BLaER1 treated with 17β-estradiol and CSF1 and Interleukin-3, amounts not matched to agents 10 nM and 100 nM (cell line): ENCODE data around the gene RPS28.
"Not testable (repeated sequence)": the region's sequence is repeated elsewhere in the genome, so short reads cannot be mapped to it uniquely, and the experiment has no call there.

Experiments used
- H3K27ac ChIP-seq, 11 experiments: shearing (Covaris generic); formaldehyde crosslinking; 2 replicates each; pipeline ENCODE4 v1.8.1; 2022
- H3K27me3 ChIP-seq, 11 experiments: shearing (Covaris generic); formaldehyde crosslinking; 2 replicates each; pipeline ENCODE4 v1.8.1; 2022
- H3K36me3 ChIP-seq, 11 experiments: shearing (Covaris generic); formaldehyde crosslinking; 2 replicates each; pipeline ENCODE4 v1.8.1; 2022
- H3K4me1 ChIP-seq, 10 experiments: shearing (Covaris generic); formaldehyde crosslinking; 2 replicates each; pipeline ENCODE4 v1.8.1; 2022
- H3K4me2 ChIP-seq, 11 experiments: shearing (Covaris generic); formaldehyde crosslinking; 2 replicates each; pipeline ENCODE4 v1.8.1; 2022
- H3K4me3 ChIP-seq, 10 experiments: shearing (Covaris generic); formaldehyde crosslinking; 2 replicates each; pipeline ENCODE4 v1.8.1; 2022
- H3K9ac ChIP-seq, 11 experiments: shearing (Covaris generic); formaldehyde crosslinking; 2 replicates each; pipeline ENCODE4 v1.8.1; 2022
- H3K9me3 ChIP-seq, 11 experiments: shearing (Covaris generic); formaldehyde crosslinking; replicated peaks in 1 of 11; 2 replicates each; pipeline ENCODE4 v1.8.1; 2022
- H4K20me1 ChIP-seq, 11 experiments: shearing (Covaris generic); formaldehyde crosslinking; 2 replicates each; pipeline ENCODE4 v1.8.1; 2022
- Cebpa-rat ChIP-seq, 11 experiments: shearing (Covaris generic); IDR thresholded peaks; 2 replicates each; pipeline ENCODE4 v1.8.1; 2022

Gene RPS28

GRCh38 chr19:8342684-8343482 lies 21.6 kb downstream of the RPS28 start, which contains the start of gene KANK3:
KANK3 (minus strand) TSS chr19:8343262; CDS start chr19:8337828, 5,434 bp downstream.
- Histone ChIP-seq H3K4me2 (peak within 1 kb of the TSS; percentile 85 to 99 (median 97)), H3K27me3 (peaks cover 0 to 23% (median 4%) of the 10 kb centered on the region in 11 experiments; a peak in 10 of 22 replicates), H3K4me3 (peak within 1 kb of the TSS; percentile 58 to 81 (median 70))

DNA sequence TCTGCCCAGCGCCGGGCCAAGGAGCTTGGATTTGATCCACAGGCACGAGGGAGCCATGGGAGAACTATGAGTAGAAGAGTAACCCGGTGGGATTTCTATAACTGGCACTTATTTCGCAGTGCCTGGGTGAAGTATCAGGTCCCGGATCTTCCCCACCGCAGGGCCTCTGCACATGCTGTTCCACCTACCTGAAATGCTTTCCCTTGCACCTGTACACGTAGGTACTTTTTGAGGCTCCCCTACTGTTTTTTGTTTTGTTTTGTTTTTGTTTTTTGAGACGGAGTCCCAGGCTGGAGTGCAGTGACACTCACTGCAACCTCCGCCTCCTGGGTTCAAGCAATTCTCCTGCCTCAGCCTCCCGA lies 22.2 kb downstream of the RPS28 start:
- Histone ChIP-seq H3K4me1 (peaks cover 7 to 62% (median 41%) of the 10 kb centered on the region in 10 experiments), H3K36me3 (no peaks in the 10 kb centered on the region), H3K4me3 (peak overlapping the region in 6 of 10 experiments; percentile 58 to 81 (median 69); a peak in 9 of 20 replicates), H3K4me2 (peak overlapping the region; percentile 50 to 99 (median 96); a peak in 21 of 22 replicates), H3K27me3 (peaks cover 0 to 23% (median 4%) of the 10 kb centered on the region in 11 experiments; a peak in 10 of 22 replicates), H3K27ac (no peak overlapping the region), H3K9me3 (no peaks in the 10 kb centered on the region), H3K9ac (peak overlapping the region in 3 of 11 experiments; percentile 77 to 89 (median 79); a peak in 3 of 22 replicates), H4K20me1 (peaks cover 0 to 7% (median 0%) of the 10 kb centered on the region in 11 experiments; a peak in 1 of 22 replicates)
- no peak for TF ChIP-seq Cebpa-rat (IDR thresholded peaks at IDR 0.05)

More at GRCh38 chr19:8342684-8343482, 21.6 kb downstream of the RPS28 start, which contains the start of gene KANK3:
- no peaks in the 10 kb centered on the region for H3K9me3 ChIP-seq
- peaks cover 0 to 7% (median 0%) of the 10 kb centered on the region in 11 experiments; a peak in 1 of 22 replicates for H4K20me1 ChIP-seq
- peak within 1 kb of the TSS in 10 of 11 experiments; percentile 63 to 95 (median 78); a peak in 20 of 22 replicates for H3K27ac ChIP-seq
- no peak for TF ChIP-seq Cebpa-rat (IDR thresholded peaks at IDR 0.05)
- peak within 1 kb of the TSS; percentile 65 to 89 (median 78); a peak in 21 of 22 replicates for H3K9ac ChIP-seq
- H3K36me3 ChIP-seq, result no peaks in the 10 kb centered on the region
- H3K4me1 ChIP-seq, result peaks cover 7 to 60% (median 40%) of the 10 kb centered on the region in 10 experiments

DNA sequence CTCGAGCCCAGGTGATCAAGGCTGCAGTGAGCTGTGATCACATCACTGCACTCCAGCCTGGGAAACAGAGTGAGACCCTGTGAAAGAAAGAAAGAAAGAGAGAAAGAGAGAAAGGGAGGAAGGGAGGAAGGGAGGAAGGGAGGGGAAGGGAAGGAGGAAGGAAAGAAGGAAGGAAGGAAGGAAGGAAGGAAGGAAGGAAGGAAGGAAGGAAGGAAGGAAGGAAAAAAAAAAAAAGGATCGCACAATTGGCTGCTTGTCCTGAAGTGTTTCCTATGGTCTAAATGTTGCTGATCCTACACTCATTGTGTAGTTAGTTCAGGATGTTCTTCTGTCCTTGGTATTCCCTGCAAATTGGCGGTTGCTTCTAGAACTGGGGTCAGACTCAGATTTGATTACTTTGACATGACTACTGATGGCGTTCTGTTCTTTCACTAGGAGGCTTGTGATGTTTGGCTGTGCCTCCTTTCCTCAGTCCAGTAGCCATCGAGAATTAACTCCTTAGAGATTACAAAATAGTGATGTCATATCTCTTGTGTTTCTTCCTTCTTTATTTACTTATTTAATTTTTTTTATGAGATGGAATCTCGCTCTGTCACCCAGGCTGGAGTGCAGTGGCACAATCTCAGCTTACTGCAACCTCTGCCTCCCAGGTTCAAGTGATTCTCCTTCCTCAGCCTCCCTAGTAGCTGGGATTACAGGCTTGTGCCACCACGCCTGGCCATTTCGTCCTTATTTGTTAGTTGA lies 28.5 kb downstream of the RPS28 start:
- not testable (repeated sequence) for H3K9me3 ChIP-seq, H3K27ac ChIP-seq, H3K27me3 ChIP-seq, H3K4me3 ChIP-seq, H4K20me1 ChIP-seq, H3K9ac ChIP-seq, H3K36me3 ChIP-seq
- Histone ChIP-seq H3K4me2 (peak overlapping the region in 7 of 11 experiments; percentile 15 to 63 (median 26); a peak in 11 of 22 replicates), H3K4me1 (peaks cover 17 to 46% (median 33%) of the 10 kb centered on the region in 10 experiments)

- peak overlapping the region in 10 of 11 experiments; percentile 1 to 41 (median 22); a peak in 10 of 22 replicates for H3K4me2 ChIP-seq
- H3K9me3 ChIP-seq, result peaks cover 0 to 8% (median 0%) of the 10 kb centered on the region in 11 experiments; a peak in 5 of 22 replicates
- H3K36me3 ChIP-seq, result no peaks in the 10 kb centered on the region
- H3K9ac ChIP-seq, result no peak overlapping the region
- H3K27me3 ChIP-seq, result peaks cover 0 to 3% (median 0%) of the 10 kb centered on the region in 11 experiments; a peak in 3 of 22 replicates
- TF ChIP-seq Cebpa-rat (IDR thresholded peaks at IDR 0.05), result no peak
- H3K4me3 ChIP-seq, result no peak overlapping the region
- H3K4me1 ChIP-seq, result peaks cover 21 to 54% (median 39%) of the 10 kb centered on the region in 10 experiments
- H4K20me1 ChIP-seq, result no peaks in the 10 kb centered on the region
- H3K27ac ChIP-seq, result no peak overlapping the region
These were observed 31.0 kb downstream of the RPS28 start for GRCh38 chr19:8352134-8352827.

DNA sequence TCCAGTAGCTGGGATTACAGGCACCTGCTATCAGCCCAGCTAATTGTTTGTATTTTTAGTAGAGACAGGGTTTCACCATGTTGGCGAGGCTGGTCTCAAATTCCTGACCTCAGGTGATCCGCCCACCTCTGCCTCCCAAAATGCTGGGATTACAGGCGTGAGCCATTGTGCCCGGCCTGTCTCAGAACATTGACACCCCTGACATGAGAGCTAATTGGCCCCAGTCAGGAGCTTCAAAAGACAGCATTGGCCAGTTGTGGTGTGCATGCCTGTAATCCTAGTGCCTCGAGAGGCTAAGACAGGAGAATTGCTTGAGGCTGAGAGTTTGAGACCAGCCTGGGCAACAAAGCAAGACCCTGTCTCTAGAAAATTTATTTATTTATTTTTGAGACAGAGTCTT lies 31.5 kb downstream of the RPS28 start:
- not testable (repeated sequence) for H3K9me3 ChIP-seq, H3K4me3 ChIP-seq, H3K27ac ChIP-seq, H4K20me1 ChIP-seq, H3K9ac ChIP-seq, H3K27me3 ChIP-seq, H3K36me3 ChIP-seq
- Histone ChIP-seq H3K4me2 (peak overlapping the region in 6 of 11 experiments; percentile 3 to 57 (median 32); a peak in 7 of 22 replicates), H3K4me1 (peaks cover 16 to 51% (median 35%) of the 10 kb centered on the region in 10 experiments)

- peaks cover 0 to 44% (median 23%) of the 10 kb centered on the region in 10 experiments; a peak in 17 of 20 replicates for H3K4me1 ChIP-seq
- H3K27ac ChIP-seq, result no peak overlapping the region
- TF ChIP-seq Cebpa-rat (IDR thresholded peaks at IDR 0.05), result no peak
- no peaks in the 10 kb centered on the region for H4K20me1 ChIP-seq
- H3K4me2 ChIP-seq, result peak overlapping the region in 6 of 11 experiments; percentile 11 to 70 (median 48); a peak in 11 of 22 replicates
- no peaks in the 10 kb centered on the region for H3K36me3 ChIP-seq
- H3K27me3 ChIP-seq, result peaks cover 0 to 3% (median 0%) of the 10 kb centered on the region in 11 experiments; a peak in 3 of 22 replicates
- H3K9ac ChIP-seq, result 0 out of 22 replicates have a peak overlapping the region, but pooled peaks of 3 of the 11 experiments have one; percentile 2 to 16 (median 13)
- H3K9me3 ChIP-seq, result peaks cover 0 to 8% (median 0%) of the 10 kb centered on the region in 11 experiments; a peak in 5 of 22 replicates
- H3K4me3 ChIP-seq, result no peak overlapping the region
These were observed 34.5 kb downstream of the RPS28 start for GRCh38 chr19:8355631-8356402.

- H3K27me3 ChIP-seq, result peaks cover 0 to 7% (median 5%) of the 10 kb centered on the region in 11 experiments; a peak in 14 of 22 replicates
- TF ChIP-seq Cebpa-rat (IDR thresholded peaks at IDR 0.05), result no peak
- peaks cover 0 to 8% (median 0%) of the 10 kb centered on the region in 11 experiments; a peak in 5 of 22 replicates for H3K9me3 ChIP-seq
- H3K9ac ChIP-seq, result no peak overlapping the region
- H3K4me2 ChIP-seq, result no peak overlapping the region
- H4K20me1 ChIP-seq, result 0 out of 22 replicates have a peak, but pooled peaks cover 0 to 2% (median 0%) of the 10 kb centered on the region in 11 experiments
- no peak overlapping the region for H3K27ac ChIP-seq
- no peak overlapping the region for H3K4me3 ChIP-seq
- H3K36me3 ChIP-seq, result no peaks in the 10 kb centered on the region
- peaks cover 5 to 50% (median 27%) of the 10 kb centered on the region in 10 experiments; a peak in 18 of 20 replicates for H3K4me1 ChIP-seq
These were observed 35.8 kb downstream of the RPS28 start for GRCh38 chr19:8357007-8357521.
